ENCODE measurements around the gene ZNRD2. TPM values are rescaled to one million over a fixed set of nuclear protein-coding genes. Genes with fewer than 3 reads are reported as not detected.

The ZNRD2 gene
- total RNA-seq, 1 experiment from 2014 or later: 66.8 TPM

- Histone ChIP-seq H3K4me2 (ENCODE audit: low read length) (no peak overlapping the region), H3K4me3 (replicated peaks in 1 of 2; ENCODE audit: low read depth in 1 of 2, low read length in 2 of 2) (no peak overlapping the region), H3K36me3 (ENCODE audit: control insufficient read depth in 1 of 2, insufficient read depth in 2 of 2, low read length in 2 of 2) (peaks cover 2 to 4% of the 10 kb centered on the region in 2 experiments; a peak in 2 of 4 replicates), H3K9me3 (ENCODE audit: control insufficient read depth in 1 of 2, insufficient read depth in 1 of 2, low read depth in 1 of 2, low read length in 2 of 2) (no peaks in the 10 kb centered on the region), H4K20me1 (ENCODE audit: insufficient read depth) (no peaks in the 10 kb centered on the region), H3K27me3 (ENCODE audit: insufficient read depth, low read length) (no peaks in the 10 kb centered on the region), H3K79me2 (ENCODE audit: insufficient read depth, low read length) (peaks cover 19% of the 10 kb centered on the region; the same call in 1 of the 2 replicates), H2AFZ (ENCODE audit: low read depth, low read length, poor library complexity, severe bottlenecking) (no peak overlapping the region), H3K9me2 (ENCODE audit: insufficient read depth) (no peaks in the 10 kb centered on the region), H3K4me1 (ENCODE audit: control insufficient read depth in 1 of 2, insufficient read depth in 2 of 2, low read length in 2 of 2) (peaks cover 18 to 20% of the 10 kb centered on the region in 2 experiments), H3K9ac (ENCODE audit: low read length) (no peak overlapping the region), H3K27ac (ENCODE audit: low read depth, low read length) (no peak overlapping the region)
- ATAC-seq (no peak), DNase-seq (ENCODE audit: low read depth, low spot score) (no peak)
- POLR2A ChIA-PET: no interaction called here
- intact Hi-C loops (cut with micrococcal nuclease): no loop called here
- no TSS peak for BruUV-seq (replicated peaks)
- CTCF ChIA-PET: no interaction called here
- TF ChIP-seq SIN3A (IDR thresholded peaks at IDR 0.05; ENCODE audit: low read depth) (no peak), YY1 (IDR thresholded peaks at IDR 0.05; ENCODE audit: extremely low read depth, insufficient replicate concordance, low read depth, low read length) (no peak), EZH2phosphoT487 (IDR thresholded peaks at IDR 0.05; ENCODE audit: borderline replicate concordance) (no peak), POLR2A (IDR thresholded peaks at IDR 0.05; ENCODE audit: borderline replicate concordance, extremely low read depth, insufficient read depth, insufficient read length) (no peak), RAD21 (IDR thresholded peaks at IDR 0.05; ENCODE audit: low read depth) (no peak), ZFX (IDR thresholded peaks at IDR 0.05) (no peak), POLR2AphosphoS5 (IDR thresholded peaks at IDR 0.05; ENCODE audit: low read depth, low read length) (no peak), ELF1 (IDR thresholded peaks at IDR 0.05; ENCODE audit: borderline replicate concordance, low read depth) (no peak), JUND (IDR thresholded peaks at IDR 0.05) (no peak), SP1 (IDR thresholded peaks at IDR 0.05; ENCODE audit: low read depth) (no peak), EZH2 (IDR thresholded peaks at IDR 0.05) (no peak), ATF3 (IDR thresholded peaks at IDR 0.05) (no peak), SRF (IDR thresholded peaks at IDR 0.05; ENCODE audit: low read depth) (no peak), CEBPB (IDR thresholded peaks at IDR 0.05; ENCODE audit: low read depth) (no peak), EGR1 (IDR thresholded peaks at IDR 0.05; ENCODE audit: low read depth) (no peak), ZNF274 (IDR thresholded peaks at IDR 0.05; ENCODE audit: low read depth, low read length) (no peak), TCF7L2 (IDR thresholded peaks at IDR 0.05; ENCODE audit: borderline replicate concordance, extremely low read depth, insufficient read depth, insufficient read length) (no peak), MAX (IDR thresholded peaks at IDR 0.05) (no peak)
- TF ChIP-seq, protein P1, sequence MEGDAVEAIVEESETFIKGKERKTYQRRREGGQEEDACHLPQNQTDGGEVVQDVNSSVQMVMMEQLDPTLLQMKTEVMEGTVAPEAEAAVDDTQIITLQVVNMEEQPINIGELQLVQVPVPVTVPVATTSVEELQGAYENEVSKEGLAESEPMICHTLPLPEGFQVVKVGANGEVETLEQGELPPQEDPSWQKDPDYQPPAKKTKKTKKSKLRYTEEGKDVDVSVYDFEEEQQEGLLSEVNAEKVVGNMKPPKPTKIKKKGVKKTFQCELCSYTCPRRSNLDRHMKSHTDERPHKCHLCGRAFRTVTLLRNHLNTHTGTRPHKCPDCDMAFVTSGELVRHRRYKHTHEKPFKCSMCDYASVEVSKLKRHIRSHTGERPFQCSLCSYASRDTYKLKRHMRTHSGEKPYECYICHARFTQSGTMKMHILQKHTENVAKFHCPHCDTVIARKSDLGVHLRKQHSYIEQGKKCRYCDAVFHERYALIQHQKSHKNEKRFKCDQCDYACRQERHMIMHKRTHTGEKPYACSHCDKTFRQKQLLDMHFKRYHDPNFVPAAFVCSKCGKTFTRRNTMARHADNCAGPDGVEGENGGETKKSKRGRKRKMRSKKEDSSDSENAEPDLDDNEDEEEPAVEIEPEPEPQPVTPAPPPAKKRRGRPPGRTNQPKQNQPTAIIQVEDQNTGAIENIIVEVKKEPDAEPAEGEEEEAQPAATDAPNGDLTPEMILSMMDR (IDR thresholded peaks at IDR 0.05 in 2 of 3, conservative IDR thresholded peaks at IDR 0.05 in 1 of 3; ENCODE audit: borderline replicate concordance in 1 of 3, insufficient read depth in 1 of 3, low read depth in 2 of 3, low read length in 2 of 3): no peak
- TF ChIP-seq, protein P2, sequence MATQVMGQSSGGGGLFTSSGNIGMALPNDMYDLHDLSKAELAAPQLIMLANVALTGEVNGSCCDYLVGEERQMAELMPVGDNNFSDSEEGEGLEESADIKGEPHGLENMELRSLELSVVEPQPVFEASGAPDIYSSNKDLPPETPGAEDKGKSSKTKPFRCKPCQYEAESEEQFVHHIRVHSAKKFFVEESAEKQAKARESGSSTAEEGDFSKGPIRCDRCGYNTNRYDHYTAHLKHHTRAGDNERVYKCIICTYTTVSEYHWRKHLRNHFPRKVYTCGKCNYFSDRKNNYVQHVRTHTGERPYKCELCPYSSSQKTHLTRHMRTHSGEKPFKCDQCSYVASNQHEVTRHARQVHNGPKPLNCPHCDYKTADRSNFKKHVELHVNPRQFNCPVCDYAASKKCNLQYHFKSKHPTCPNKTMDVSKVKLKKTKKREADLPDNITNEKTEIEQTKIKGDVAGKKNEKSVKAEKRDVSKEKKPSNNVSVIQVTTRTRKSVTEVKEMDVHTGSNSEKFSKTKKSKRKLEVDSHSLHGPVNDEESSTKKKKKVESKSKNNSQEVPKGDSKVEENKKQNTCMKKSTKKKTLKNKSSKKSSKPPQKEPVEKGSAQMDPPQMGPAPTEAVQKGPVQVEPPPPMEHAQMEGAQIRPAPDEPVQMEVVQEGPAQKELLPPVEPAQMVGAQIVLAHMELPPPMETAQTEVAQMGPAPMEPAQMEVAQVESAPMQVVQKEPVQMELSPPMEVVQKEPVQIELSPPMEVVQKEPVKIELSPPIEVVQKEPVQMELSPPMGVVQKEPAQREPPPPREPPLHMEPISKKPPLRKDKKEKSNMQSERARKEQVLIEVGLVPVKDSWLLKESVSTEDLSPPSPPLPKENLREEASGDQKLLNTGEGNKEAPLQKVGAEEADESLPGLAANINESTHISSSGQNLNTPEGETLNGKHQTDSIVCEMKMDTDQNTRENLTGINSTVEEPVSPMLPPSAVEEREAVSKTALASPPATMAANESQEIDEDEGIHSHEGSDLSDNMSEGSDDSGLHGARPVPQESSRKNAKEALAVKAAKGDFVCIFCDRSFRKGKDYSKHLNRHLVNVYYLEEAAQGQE (IDR thresholded peaks at IDR 0.05; ENCODE audit: low read depth): no peak
- RAD21 ChIA-PET (ENCODE audit: low non-redundant PET in 1 of 2, low total read pairs in 2 of 2, uncharacterized antibody in 2 of 2, unreplicated experiment in 2 of 2): no interaction called here
These were observed 10.5 kb downstream of the ZNRD2 start for GRCh38 chr11:65580756-65581155.
